Duodenal mucosa (tissue), 2 donors: Measurements from ENCODE around the gene PPP1R3C.

Source experiments
- H3K27ac ChIP-seq: one replicate; pipeline ENCODE4 v1.7.0; 2013; ENCODE audit warnings: low read depth, low read length
- H3K27me3 ChIP-seq, 2 donors: one replicate each; pipeline ENCODE4 v1.7.0; 2013; ENCODE audit warnings: low read length in 2 of 2, control low read depth in 1 of 2; ENCODE audit not compliant: insufficient read depth in 2 of 2, control insufficient read depth in 1 of 2
- H3K36me3 ChIP-seq, 2 donors: one replicate each; pipeline ENCODE4 v1.7.0; 2013; ENCODE audit warnings: low read length in 2 of 2, control low read depth in 1 of 2; ENCODE audit not compliant: insufficient read depth in 2 of 2, control insufficient read depth in 1 of 2
- H3K4me1 ChIP-seq, 2 donors: one replicate each; pipeline ENCODE4 v1.7.0; 2013; ENCODE audit warnings: low read length in 2 of 2, control low read depth in 1 of 2; ENCODE audit not compliant: insufficient read depth in 2 of 2, control insufficient read depth in 1 of 2
- H3K4me3 ChIP-seq, 2 donors: one replicate each; pipeline ENCODE4 v1.7.0; 2013; ENCODE audit warnings: low read length in 2 of 2, low read depth in 1 of 2
- H3K9ac ChIP-seq, 2 donors: one replicate each; pipeline ENCODE4 v1.7.0; 2013; ENCODE audit warnings: low read length in 2 of 2, low read depth in 1 of 2
- H3K9me3 ChIP-seq, 2 donors: one replicate each; pipeline ENCODE4 v1.7.0; 2013; ENCODE audit warnings: low read length in 2 of 2, control low read depth in 1 of 2; ENCODE audit not compliant: control insufficient read depth in 1 of 2

PPP1R3C gene

DNA sequence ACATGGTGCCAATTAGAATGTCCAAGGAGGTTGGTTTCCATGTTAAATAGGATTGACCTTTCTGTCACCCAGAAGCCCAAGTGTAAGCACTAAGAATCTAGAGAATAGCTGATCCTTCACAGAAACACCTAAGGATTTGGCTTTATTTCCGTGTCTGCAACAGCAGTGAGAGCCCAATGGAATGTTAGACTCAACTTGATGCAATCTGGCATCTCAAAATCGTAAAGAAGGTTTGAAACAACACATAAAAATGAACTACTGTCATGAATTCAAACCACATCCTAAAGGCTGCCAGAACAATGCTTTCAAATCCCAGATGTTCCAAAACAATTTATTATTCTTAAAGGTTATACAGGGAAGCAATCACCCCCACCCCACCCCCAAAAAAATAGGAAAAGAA is 18.6 kb downstream of the PPP1R3C start:
- H3K4me1 ChIP-seq, result peaks cover 0 to 6% of the 10 kb centered on the region in 2 donors

GRCh38 chr10:91613411-91614187 is 19.3 kb downstream of the PPP1R3C start:
- Histone ChIP-seq H3K9ac (no peak overlapping the region), H3K27ac (no peak overlapping the region), H3K4me1 (peaks cover 0 to 12% of the 10 kb centered on the region in 2 donors), H3K9me3 (no peaks in the 10 kb centered on the region), H3K4me3 (no peak overlapping the region), H3K36me3 (no peaks in the 10 kb centered on the region), H3K27me3 (no peaks in the 10 kb centered on the region)

More for the DNA sequence above, 18.6 kb downstream of the PPP1R3C start:
- Histone ChIP-seq H3K36me3 (no peaks in the 10 kb centered on the region), H3K27me3 (no peaks in the 10 kb centered on the region), H3K9ac (no peak overlapping the region), H3K9me3 (no peaks in the 10 kb centered on the region), H3K4me3 (no peak overlapping the region), H3K27ac (no peak overlapping the region)

- Histone ChIP-seq H3K4me1 (peaks cover 0 to 14% of the 10 kb centered on the region in 2 donors), H3K4me3 (no peak overlapping the region), H3K9me3 (peaks cover 0 to 2% of the 10 kb centered on the region in 2 donors), H3K27me3 (no peaks in the 10 kb centered on the region), H3K27ac (no peak overlapping the region), H3K36me3 (no peaks in the 10 kb centered on the region), H3K9ac (no peak overlapping the region)
These were observed 22.0 kb downstream of the PPP1R3C start for GRCh38 chr10:91610919-91611318.

DNA sequence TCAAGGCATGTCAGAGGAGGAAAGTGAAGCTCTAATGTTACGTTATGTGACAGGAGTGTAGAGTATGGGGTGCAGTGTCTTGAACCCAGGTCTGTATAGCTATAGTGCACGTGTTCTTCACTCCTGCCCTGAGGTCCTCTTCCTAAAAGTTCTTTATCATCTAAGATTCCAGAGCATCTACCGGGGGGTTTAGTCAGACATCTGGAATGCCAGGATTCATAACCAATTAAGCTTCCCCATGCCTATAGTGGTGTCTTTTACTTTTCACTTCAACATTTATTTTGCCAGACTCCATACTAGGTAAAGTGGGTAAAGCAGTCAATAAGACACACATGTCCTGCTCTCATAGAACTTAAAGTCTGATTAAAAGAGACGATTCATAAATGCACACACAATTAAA is 22.4 kb downstream of the PPP1R3C start:
- H3K27ac ChIP-seq, result no peak overlapping the region
- no peaks in the 10 kb centered on the region for H3K36me3 ChIP-seq
- H3K27me3 ChIP-seq, result no peaks in the 10 kb centered on the region
- H3K9me3 ChIP-seq, result peaks cover 2% of the 10 kb centered on the region in 2 donors
- H3K9ac ChIP-seq, result no peak overlapping the region
- no peak overlapping the region for H3K4me3 ChIP-seq
- peaks cover 0 to 14% of the 10 kb centered on the region in 2 donors for H3K4me1 ChIP-seq

- Histone ChIP-seq H3K9me3 (peaks cover 2 to 6% of the 10 kb centered on the region in 2 donors), H3K4me3 (no peak overlapping the region), H3K9ac (no peak overlapping the region), H3K27me3 (no peaks in the 10 kb centered on the region), H3K27ac (no peak overlapping the region), H3K36me3 (no peaks in the 10 kb centered on the region), H3K4me1 (peaks cover 0 to 8% of the 10 kb centered on the region in 2 donors)
These were observed 25.0 kb downstream of the PPP1R3C start for GRCh38 chr10:91607646-91608403.

DNA sequence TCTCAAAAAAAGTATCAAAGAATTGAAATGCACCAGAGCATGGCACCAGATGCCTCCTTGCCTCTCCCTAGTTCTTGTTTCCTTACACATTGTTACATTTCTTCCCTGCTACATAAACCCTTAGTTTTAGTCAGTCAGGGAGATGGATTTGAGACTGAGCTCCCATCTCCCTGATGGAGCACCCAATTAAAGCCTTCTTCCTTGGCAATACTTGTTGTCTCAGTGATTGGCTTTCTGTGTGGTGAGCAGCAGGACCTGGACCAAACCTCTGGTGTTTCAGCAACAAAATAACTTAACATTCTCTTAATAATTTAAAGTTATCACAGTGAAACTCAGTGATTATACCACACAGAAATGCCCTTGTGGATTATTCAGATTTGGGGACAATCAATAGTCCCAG is 26.9 kb downstream of the PPP1R3C start:
- H3K27ac ChIP-seq, result no peak overlapping the region
- no peaks in the 10 kb centered on the region for H3K27me3 ChIP-seq
- peaks cover 2 to 6% of the 10 kb centered on the region in 2 donors for H3K9me3 ChIP-seq
- no peaks in the 10 kb centered on the region for H3K36me3 ChIP-seq
- H3K4me3 ChIP-seq, result no peak overlapping the region
- no peak overlapping the region for H3K9ac ChIP-seq
- peaks cover 0 to 8% of the 10 kb centered on the region in 2 donors for H3K4me1 ChIP-seq

DNA sequence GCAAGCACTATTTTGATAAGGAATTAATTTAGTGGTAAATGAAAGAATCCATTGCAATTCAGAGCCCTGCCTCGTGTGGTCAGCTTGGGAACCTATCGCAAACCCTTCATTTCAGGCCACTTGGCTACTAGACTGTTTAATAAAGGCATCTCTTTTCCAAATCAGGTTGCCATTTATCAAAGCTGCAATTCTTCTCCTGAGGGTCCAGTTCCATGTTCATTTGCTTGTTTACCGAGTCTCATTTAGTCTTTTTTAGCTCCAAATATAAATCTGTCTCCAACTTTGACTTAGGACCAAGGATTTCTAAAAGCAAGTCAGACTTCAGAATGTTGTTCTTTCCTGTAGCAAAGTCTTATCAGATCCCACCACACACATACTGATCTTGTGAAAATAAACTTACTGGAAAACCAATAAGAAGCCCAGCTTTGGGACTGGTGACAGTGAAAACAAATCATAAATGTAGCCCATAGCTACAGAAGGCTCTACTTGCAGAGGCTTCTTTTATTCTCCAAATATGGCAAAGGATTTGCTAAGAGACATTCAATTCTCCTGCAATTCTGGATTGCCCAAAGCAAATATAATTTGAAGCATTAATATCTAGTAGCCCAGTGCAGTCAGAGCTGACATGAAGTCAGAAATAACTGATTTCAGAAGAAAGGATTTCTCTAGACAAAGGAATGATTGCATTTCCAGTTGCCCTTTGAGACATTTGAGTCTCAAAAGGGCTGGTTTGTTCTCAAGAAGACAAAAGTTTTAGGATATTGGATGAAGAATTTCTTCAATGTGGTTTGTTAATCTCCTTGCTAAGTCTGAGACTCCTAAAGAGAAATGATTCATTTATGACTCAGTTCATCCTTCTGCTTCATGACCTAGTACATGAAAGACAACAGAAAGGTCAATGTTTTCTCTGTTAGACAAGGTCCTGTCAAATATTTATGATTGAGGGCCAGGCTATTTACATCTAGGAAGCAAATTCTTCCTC is 28.0 kb downstream of the PPP1R3C start:
- no peaks in the 10 kb centered on the region for H3K27me3 ChIP-seq
- H3K9me3 ChIP-seq, result peaks cover 2 to 6% of the 10 kb centered on the region in 2 donors
- H3K27ac ChIP-seq, result no peak overlapping the region
- H3K4me1 ChIP-seq, result peaks cover 0 to 8% of the 10 kb centered on the region in 2 donors
- no peaks in the 10 kb centered on the region for H3K36me3 ChIP-seq
- H3K9ac ChIP-seq, result no peak overlapping the region
- no peak overlapping the region for H3K4me3 ChIP-seq

DNA sequence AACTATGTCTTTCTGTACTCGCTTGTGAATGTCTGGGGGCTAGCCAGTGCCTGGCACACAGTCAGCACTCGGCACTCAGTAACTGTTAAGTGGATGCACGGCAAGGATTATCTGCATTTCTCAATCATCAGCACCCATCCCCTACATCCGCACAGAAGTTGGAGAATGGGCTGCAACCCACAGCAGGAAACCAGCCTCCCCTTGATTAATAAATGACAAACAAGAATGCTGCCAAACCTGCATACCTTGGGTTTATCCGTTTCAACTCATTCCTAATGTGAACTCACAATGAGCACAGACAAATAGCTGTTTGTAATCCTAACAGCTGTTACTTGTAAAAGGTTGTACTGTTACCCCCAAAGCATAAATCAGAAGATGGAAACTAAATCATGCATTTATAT is 28.9 kb downstream of the PPP1R3C start:
- Histone ChIP-seq H3K36me3 (no peaks in the 10 kb centered on the region), H3K27ac (no peak overlapping the region), H3K4me1 (peaks cover 0 to 6% of the 10 kb centered on the region in 2 donors), H3K27me3 (no peaks in the 10 kb centered on the region), H3K9ac (no peak overlapping the region), H3K9me3 (peaks cover 2 to 6% of the 10 kb centered on the region in 2 donors), H3K4me3 (no peak overlapping the region)

GRCh38 chr10:91602868-91603568 is 29.9 kb downstream of the PPP1R3C start:
- Histone ChIP-seq H3K27me3 (no peaks in the 10 kb centered on the region), H3K27ac (no peak overlapping the region), H3K36me3 (no peaks in the 10 kb centered on the region), H3K9ac (no peak overlapping the region), H3K4me3 (no peak overlapping the region), H3K9me3 (peaks cover 2 to 6% of the 10 kb centered on the region in 2 donors), H3K4me1 (peaks cover 2 to 4% of the 10 kb centered on the region in 2 donors)
